H1 (cell line): ENCODE results near the gene NAA20. TPM values are rescaled to one million over a fixed set of nuclear protein-coding genes. Genes with fewer than 3 reads are reported as not detected.

ENCODE experiments used
- CTCF ChIA-PET: fragments of 300-600 bp; sonication (Branson Sonifier 250); formaldehyde crosslinking; loops from one replicate; lab custom pipeline; 2021; ENCODE audit not compliant: partially characterized antibody; lab: Charles Lee
- POLR2A ChIA-PET: fragments of 300-600 bp; sonication (Branson Sonifier 250); formaldehyde crosslinking; loops from one replicate; lab custom pipeline; 2021; ENCODE audit warnings: inconsistent platforms; ENCODE audit not compliant: partially characterized antibody; lab: Charles Lee
- DNase-seq, 2 experiments: peaks; one replicate each; pipeline versions ENCODE4 v3.0.0 to v3.0.0-alpha.2; 2010 to 2022; ENCODE audit warnings: low spot score in 2 of 2, low read depth in 1 of 2, mixed read lengths in 1 of 2
- FAIRE-seq: peaks from 2 replicates; lab custom pipeline; 2011; peaks lifted over from hg19 to GRCh38; lab: Jason Lieb, UNC
- H2AFZ ChIP-seq: 2 replicates; pipeline ENCODE4 v1.8.1; 2012; ENCODE audit warnings: low read length, inconsistent platforms
- H2AK5ac ChIP-seq: 2 replicates; pipeline ENCODE4 v1.6.1; 2013; ENCODE audit warnings: low read depth, low read length
- H2BK120ac ChIP-seq: replicated peaks from 2 replicates; pipeline ENCODE3; 2013; ENCODE audit warnings: low read depth, low read length, inconsistent platforms
- H2BK12ac ChIP-seq: 2 replicates; pipeline ENCODE4 v1.6.1; 2013; ENCODE audit warnings: low read depth, low read length
- H2BK15ac ChIP-seq: 2 replicates; pipeline ENCODE4 v1.6.1; 2013; ENCODE audit warnings: low read length
- H2BK20ac ChIP-seq: 2 replicates; pipeline ENCODE4 v1.6.1; 2013; ENCODE audit warnings: low read length
- H2BK5ac ChIP-seq: 2 replicates; pipeline ENCODE4 v1.6.1; 2013; ENCODE audit warnings: low read depth, low read length
- H3K14ac ChIP-seq: 2 replicates; pipeline ENCODE4 v1.6.1; 2013; ENCODE audit warnings: inconsistent platforms; ENCODE audit not compliant: insufficient read length
- H3K18ac ChIP-seq: 2 replicates; pipeline ENCODE4 v1.6.1; 2013; ENCODE audit warnings: low read length; ENCODE audit errors: extremely low read depth
- H3K23ac ChIP-seq: 2 replicates; pipeline ENCODE4 v1.6.1; 2013; ENCODE audit warnings: inconsistent platforms; ENCODE audit not compliant: insufficient read length
- H3K23me2 ChIP-seq: 2 replicates; pipeline ENCODE4 v1.6.1; 2013; ENCODE audit warnings: low read depth, low read length
- H3K27ac ChIP-seq: 2 replicates; pipeline ENCODE4 v1.6.1; 2011; ENCODE audit warnings: low read depth, low read length, inconsistent platforms
- H3K27me3 ChIP-seq, 4 experiments: replicated peaks in 1 of 4; 1 replicate in 1 of 4; 2 replicates in 3 of 4; pipeline versions ENCODE4 v1.6.1 to v1.8.1; 2011 to 2013; ENCODE audit warnings: low read length in 3 of 4, mild to moderate bottlenecking in 3 of 4, inconsistent platforms in 2 of 4, mixed read lengths in 2 of 4, moderate library complexity in 1 of 4; ENCODE audit not compliant: control insufficient read depth in 3 of 4, insufficient read depth in 3 of 4; ENCODE audit errors: extremely low read depth in 1 of 4
- H3K36me3 ChIP-seq, 4 experiments: 2 replicates each; pipeline versions ENCODE4 v1.6.1 to v1.8.1; 2011 to 2013; ENCODE audit warnings: mild to moderate bottlenecking in 4 of 4, low read length in 3 of 4, moderate library complexity in 2 of 4, control low read depth in 1 of 4, inconsistent platforms in 1 of 4; ENCODE audit not compliant: insufficient read depth in 4 of 4, control insufficient read depth in 2 of 4
- H3K4ac ChIP-seq: replicated peaks from 2 replicates; pipeline ENCODE3; 2013; ENCODE audit warnings: low read length, low read depth, mixed read lengths, inconsistent platforms; ENCODE audit not compliant: insufficient read length
- H3K4me1 ChIP-seq, 4 experiments: replicated peaks in 1 of 4; 1 replicate in 1 of 4; 2 replicates in 3 of 4; pipeline versions ENCODE4 v1.6.1 to v1.8.1; 2011 to 2013; ENCODE audit warnings: low read length in 3 of 4, inconsistent platforms in 2 of 4, mixed read lengths in 1 of 4; ENCODE audit not compliant: insufficient read depth in 4 of 4, control insufficient read depth in 3 of 4
- H3K4me2 ChIP-seq, 2 experiments: 2 replicates each; pipeline versions ENCODE4 v1.6.1 to v1.8.1; 2011 to 2013; ENCODE audit warnings: low read depth in 2 of 2, low read length in 2 of 2, control low read depth in 1 of 2, inconsistent platforms in 1 of 2, mild to moderate bottlenecking in 1 of 2; ENCODE audit not compliant: insufficient read depth in 1 of 2
- H3K4me3 ChIP-seq, 4 experiments: fragments of 200-600, 300-600 bp in 1 of 4; sonication (generic), shearing (Covaris generic), sonication (Bioruptor Twin) in 1 of 4; 2 replicates each; pipeline versions ENCODE4 v1.5.1 to v1.8.1; 2011 to 2016; ENCODE audit warnings: low read length in 4 of 4, low read depth in 3 of 4, control low read depth in 2 of 4, inconsistent platforms in 2 of 4, mild to moderate bottlenecking in 2 of 4, mixed read lengths in 1 of 4, moderate library complexity in 1 of 4; ENCODE audit not compliant: insufficient read depth in 2 of 4; ENCODE audit errors: extremely low read depth in 1 of 4
- H3K56ac ChIP-seq: replicated peaks from 2 replicates; pipeline ENCODE3; 2013; ENCODE audit warnings: low read depth, mild to moderate bottlenecking, mixed read lengths, low read length, inconsistent platforms; ENCODE audit not compliant: insufficient read length
- H3K79me1 ChIP-seq: 2 replicates; pipeline ENCODE4 v1.6.1; 2013; ENCODE audit warnings: low read depth, low read length, control low read depth
- H3K79me2 ChIP-seq, 2 experiments: 2 replicates each; pipeline versions ENCODE4 v1.6.1 to v1.8.1; 2012 to 2013; ENCODE audit warnings: low read length in 2 of 2, mild to moderate bottlenecking in 2 of 2, inconsistent platforms in 1 of 2; ENCODE audit not compliant: insufficient read depth in 2 of 2, control insufficient read depth in 1 of 2
- H3K9ac ChIP-seq, 4 experiments: replicated peaks in 1 of 4; 1 replicate in 1 of 4; 2 replicates in 3 of 4; pipeline versions ENCODE4 v1.6.1 to v1.8.1; 2011 to 2013; ENCODE audit warnings: low read depth in 3 of 4, low read length in 3 of 4, control low read depth in 2 of 4, mild to moderate bottlenecking in 2 of 4, moderate library complexity in 2 of 4, inconsistent platforms in 1 of 4; ENCODE audit errors: extremely low read depth in 1 of 4
- H3K9me3 ChIP-seq, 2 experiments: 2 replicates each; pipeline versions ENCODE4 v1.6.1 to v1.8.1; 2012 to 2013; ENCODE audit warnings: mild to moderate bottlenecking in 2 of 2, moderate library complexity in 2 of 2, control low read depth in 1 of 2, inconsistent platforms in 1 of 2, low read depth in 1 of 2, low read length in 1 of 2, mixed read lengths in 1 of 2; ENCODE audit not compliant: insufficient read depth in 2 of 2
- H4K20me1 ChIP-seq, 2 experiments: replicated peaks in 1 of 2; 2 replicates each; pipeline versions ENCODE3 to v1.8.1; 2011 to 2013; ENCODE audit warnings: inconsistent platforms in 2 of 2, low read length in 2 of 2, mild to moderate bottlenecking in 1 of 2; ENCODE audit not compliant: insufficient read depth in 2 of 2, control insufficient read depth in 1 of 2
- H4K5ac ChIP-seq: 2 replicates; pipeline ENCODE4 v1.6.1; 2013; ENCODE audit warnings: low read length, low read depth, mixed read lengths, inconsistent platforms; ENCODE audit not compliant: insufficient read length
- H4K8ac ChIP-seq: 2 replicates; pipeline ENCODE4 v1.8.0; 2013; ENCODE audit warnings: mild to moderate bottlenecking, moderate library complexity, low read length, inconsistent platforms; ENCODE audit not compliant: insufficient read depth; ENCODE audit errors: extremely low read depth
- H4K91ac ChIP-seq: replicated peaks from 2 replicates; pipeline ENCODE3; 2013; ENCODE audit warnings: low read length, mixed read lengths, inconsistent platforms; ENCODE audit not compliant: insufficient read length
- FOSL1 ChIP-seq: IDR thresholded peaks from 2 replicates; pipeline ENCODE4 v1.6.1; 2011; ENCODE audit warnings: mild to moderate bottlenecking, low read depth, low read length, moderate library complexity; ENCODE audit not compliant: insufficient read depth
- WGBS, 2 experiments: shearing (Covaris generic) in 1 of 2; methylation state at CpG; one replicate each; pipeline versions ENCODE4 v1.1.6 to v1.1.7; 2013 to 2015; ENCODE audit warnings: low lambda C conversion rate in 2 of 2, mixed read lengths in 2 of 2, inconsistent platforms in 1 of 2, low coverage in 1 of 2, missing lambda C conversion rate in 1 of 2; ENCODE audit not compliant: insufficient replicate concordance in 2 of 2, insufficient coverage in 1 of 2, insufficient read length in 1 of 2; ENCODE audit errors: extremely low coverage in 1 of 2, missing lambda C conversion rate in 1 of 2; 5-methylcytosine and 5-hydroxymethylcytosine counted together
- polyA plus RNA-seq, 7 experiments: library from polyadenylated mRNA; depleted of rRNA in 3 of 7; stranded (reverse) in 5 of 7; unstranded in 2 of 7; fragments of >200 nt in 5 of 7; fragments of 200-250 nt in 2 of 7; gene quantifications; 1 replicate in 5 of 7; 2 replicates in 1 of 7; 4 replicates in 1 of 7; pipeline versions ENCODE4 v1.2.1 to v1.2.3, GENCODE V29; 2011 to 2013; ENCODE audit warnings: missing spikeins in 2 of 7, mixed read lengths in 2 of 7
- total RNA-seq: library from RNA; stranded (reverse); fragmentation: NEBNext Ultra II Directional; extraction: Animal tissue kit (Norgen Biotek cat#: 25700); gene quantifications from 2 replicates; pipeline ENCODE4 v1.2.1, GENCODE V29; 2021

Gene NAA20
- total and polyA plus RNA-seq, 2 of the 8 experiments (the other 6 are each of a cell fraction or from before 2014, with no cell fraction given) = 21.9 to 41.1 TPM

DNA sequence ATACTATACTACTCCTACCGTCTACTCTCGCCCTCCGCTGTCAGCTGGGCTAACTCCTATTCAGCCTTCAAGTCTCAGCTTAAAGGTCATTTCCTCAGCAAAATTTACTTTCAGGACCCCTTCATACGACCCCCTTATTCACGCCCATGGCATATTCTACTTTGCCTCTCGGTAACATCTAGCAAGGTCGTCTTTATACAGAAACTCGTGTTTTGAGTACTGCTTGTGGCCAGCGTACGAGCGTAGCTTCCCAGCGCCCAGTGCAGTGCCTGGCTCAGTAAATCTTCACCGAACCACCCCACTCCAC, 34.6 kb downstream of the NAA20 start:
- Histone ChIP-seq H3K4me3 (peak overlapping the region; percentile 76 to 98 (median 98)), H3K23ac (no peak overlapping the region), H3K23me2 (no peaks in the 10 kb centered on the region; the same call in 1 of the 2 replicates), H2BK120ac (no peak overlapping the region), H4K8ac (peak overlapping the region; percentile 88), H2BK20ac (no peak overlapping the region), H3K56ac (peak overlapping the region; percentile 65), H3K4ac (no peak overlapping the region), H3K4me1 (peaks cover 0 to 4% (median 2%) of the 10 kb centered on the region in 4 experiments; a peak in 2 of 7 replicates), H3K27ac (peak overlapping the region; percentile 67), H3K79me2 (peaks cover 6 to 16% of the 10 kb centered on the region in 2 experiments), H4K91ac (no peak overlapping the region), H3K79me1 (no peaks in the 10 kb centered on the region), H4K20me1 (peaks cover 0 to 2% of the 10 kb centered on the region in 2 experiments), H2AFZ (peak overlapping the region; percentile 83), H3K14ac (no peak overlapping the region), H3K9ac (peak overlapping the region; percentile 51 to 86 (median 81)), H3K18ac (no peak overlapping the region), H3K27me3 (no peaks in the 10 kb centered on the region), H3K36me3 (peaks cover 3 to 30% (median 28%) of the 10 kb centered on the region in 4 experiments; a peak in 7 of 8 replicates), H3K9me3 (no peaks in the 10 kb centered on the region), H4K5ac (no peak overlapping the region), H2BK12ac (peak overlapping the region; percentile 75; the same call in 1 of the 2 replicates), H2BK15ac (no peak overlapping the region), H2AK5ac (no peak overlapping the region), H3K4me2 (peak overlapping the region; percentile 69 to 96), H2BK5ac (peak overlapping the region; percentile 85)
- POLR2A ChIA-PET = interaction anchor here (1.0 to 1.4 kb wide), 4 partner anchors 9 to 1139 kb away, joined by 3 to 5 read pairs (median 4); no protein-coding TSS in a partner anchor
- no peak for FAIRE-seq
- no peak for DNase-seq
- CTCF ChIA-PET = interaction anchor here (1.1 to 1.7 kb wide), 7 partner anchors 9 to 266 kb away, joined by 3 to 5 read pairs (median 3); partner anchors contain the start of gene NAA20
- WGBS, 2 experiments = 8% methylated on average over 13 of the region's 13 CpGs; no CpG with 5 or more reads in 1 of the 2 experiments
- no peak for TF ChIP-seq FOSL1
